H9 (cell line): ENCODE results near the gene TTLL9. TPM values are rescaled to one million over a fixed set of nuclear protein-coding genes. Genes with fewer than 3 reads are reported as not detected.

Experiments used
- DNase-seq: peaks from one replicate; pipeline ENCODE4 v3.0.0-alpha.2; 2017
- H2AFZ ChIP-seq: one replicate; pipeline ENCODE4 v1.6.1; 2013; ENCODE audit warnings: mild to moderate bottlenecking, low read length, control low read depth, moderate library complexity
- H2AK5ac ChIP-seq: 2 replicates; pipeline ENCODE4 v1.6.1; 2013; ENCODE audit warnings: low read length, control low read depth, mixed read lengths; ENCODE audit not compliant: insufficient read length
- H2BK120ac ChIP-seq: one replicate; pipeline ENCODE4 v1.6.1; 2013; ENCODE audit warnings: low read depth, mild to moderate bottlenecking, low read length, control low read depth, inconsistent platforms; ENCODE audit not compliant: poor library complexity, severe bottlenecking
- H2BK12ac ChIP-seq: 2 replicates; pipeline ENCODE4 v1.6.1; 2013; ENCODE audit warnings: low read length, control low read depth, mixed read lengths, low read depth; ENCODE audit not compliant: insufficient read length
- H2BK15ac ChIP-seq: 2 replicates; pipeline ENCODE4 v1.6.1; 2013; ENCODE audit warnings: low read depth, low read length, control low read depth
- H2BK20ac ChIP-seq: one replicate; pipeline ENCODE4 v1.6.1; 2013; ENCODE audit warnings: low read depth, mild to moderate bottlenecking, low read length, control low read depth, inconsistent platforms; ENCODE audit not compliant: poor library complexity, severe bottlenecking
- H2BK5ac ChIP-seq: 2 replicates; pipeline ENCODE4 v1.6.1; 2013; ENCODE audit warnings: low read length, control low read depth, mixed read lengths; ENCODE audit not compliant: insufficient read length
- H3K14ac ChIP-seq: 2 replicates; pipeline ENCODE4 v1.6.1; 2013; ENCODE audit warnings: low read length, control low read depth; ENCODE audit not compliant: insufficient read depth
- H3K18ac ChIP-seq: 2 replicates; pipeline ENCODE4 v1.6.1; 2013; ENCODE audit warnings: low read depth, mild to moderate bottlenecking, mixed read lengths, low read length, control low read depth; ENCODE audit not compliant: insufficient read length
- H3K23ac ChIP-seq: 2 replicates; pipeline ENCODE4 v1.6.1; 2013; ENCODE audit warnings: low read length, control low read depth, mixed read lengths, low read depth; ENCODE audit not compliant: insufficient read length
- H3K23me2 ChIP-seq: 2 replicates; pipeline ENCODE4 v1.6.1; 2013; ENCODE audit warnings: low read depth, mild to moderate bottlenecking, mixed read lengths, low read length, control low read depth; ENCODE audit not compliant: insufficient read length, poor library complexity, severe bottlenecking
- H3K27ac ChIP-seq: 2 replicates; pipeline ENCODE4 v1.5.1; 2013; ENCODE audit warnings: low read length, control low read depth, mixed read lengths, low read depth; ENCODE audit not compliant: insufficient read length
- H3K27me3 ChIP-seq: 2 replicates; pipeline ENCODE4 v1.6.1; 2013; ENCODE audit warnings: low read length, control low read depth, inconsistent platforms; ENCODE audit not compliant: insufficient read depth
- H3K4ac ChIP-seq: 2 replicates; pipeline ENCODE4 v1.6.1; 2013; ENCODE audit warnings: low read depth, mild to moderate bottlenecking, control low read depth, inconsistent platforms, low read length, moderate library complexity
- H3K4me1 ChIP-seq: 2 replicates; pipeline ENCODE4 v1.6.1; 2013; ENCODE audit warnings: low read length, control low read depth, inconsistent platforms; ENCODE audit not compliant: insufficient read depth
- H3K4me2 ChIP-seq: 2 replicates; pipeline ENCODE4 v1.6.1; 2013; ENCODE audit warnings: low read length, control low read depth, mixed read lengths; ENCODE audit not compliant: insufficient read length, insufficient read depth
- H3K56ac ChIP-seq: 2 replicates; pipeline ENCODE4 v1.6.1; 2013; ENCODE audit warnings: low read depth, mild to moderate bottlenecking, mixed read lengths, low read length, control low read depth; ENCODE audit not compliant: insufficient read length
- H3K79me1 ChIP-seq: 2 replicates; pipeline ENCODE4 v1.6.1; 2013; ENCODE audit warnings: low read depth, mild to moderate bottlenecking, moderate library complexity, low read length, control low read depth, inconsistent platforms; ENCODE audit not compliant: insufficient read depth, poor library complexity, severe bottlenecking
- H3K79me2 ChIP-seq: 2 replicates; pipeline ENCODE4 v1.6.1; 2013; ENCODE audit warnings: low read length, control low read depth, inconsistent platforms; ENCODE audit not compliant: insufficient read depth
- H3K9ac ChIP-seq: 2 replicates; pipeline ENCODE4 v1.6.1; 2013; ENCODE audit warnings: low read length, control low read depth, mixed read lengths; ENCODE audit not compliant: insufficient read length; ENCODE audit errors: extremely low read depth
- H3K9me3 ChIP-seq: one replicate; pipeline ENCODE4 v1.6.1; 2013; ENCODE audit warnings: low read depth, low read length, inconsistent platforms; ENCODE audit not compliant: control insufficient read depth
- H3T11ph ChIP-seq: one replicate; pipeline ENCODE4 v1.6.1; 2013; ENCODE audit warnings: mild to moderate bottlenecking, low read length, control low read depth, inconsistent platforms
- H4K20me1 ChIP-seq: one replicate; pipeline ENCODE4 v1.6.1; 2013; ENCODE audit not compliant: control insufficient read depth, insufficient read length, insufficient read depth
- H4K5ac ChIP-seq: 2 replicates; pipeline ENCODE4 v1.6.1; 2013; ENCODE audit warnings: low read depth, mild to moderate bottlenecking, mixed read lengths, low read length, control low read depth; ENCODE audit not compliant: insufficient read length
- H4K8ac ChIP-seq: replicated peaks from 2 replicates; pipeline ENCODE4 v1.6.1; 2013; ENCODE audit warnings: low read length, control low read depth, mixed read lengths, low read depth; ENCODE audit not compliant: insufficient read length
- H4K91ac ChIP-seq: 2 replicates; pipeline ENCODE4 v1.6.1; 2013; ENCODE audit warnings: low read depth, mild to moderate bottlenecking, moderate library complexity, mixed read lengths, low read length, control low read depth; ENCODE audit not compliant: insufficient read length
- H3K27ac Mint-ChIP-seq, 3 experiments: 2 replicates in 2 of 3; 3 replicates in 1 of 3; pipeline ENCODE4 v1.8.0; 2020 to 2021; ENCODE audit warnings: mixed read lengths in 3 of 3, mild to moderate bottlenecking in 1 of 3, moderate library complexity in 1 of 3
- H3K27me3 Mint-ChIP-seq: 2 replicates; pipeline ENCODE4 v1.8.0; 2021; ENCODE audit warnings: low read depth, mild to moderate bottlenecking, moderate library complexity, mixed read lengths
- H3K36me3 Mint-ChIP-seq, 3 experiments: 2 replicates in 2 of 3; 3 replicates in 1 of 3; pipeline ENCODE4 v1.8.0; 2020 to 2021; ENCODE audit warnings: low read depth in 3 of 3, mixed read lengths in 3 of 3; ENCODE audit not compliant: insufficient read depth in 1 of 3
- H3K4me1 Mint-ChIP-seq, 2 experiments: 2 replicates each; pipeline ENCODE4 v1.8.0; 2020; ENCODE audit warnings: mixed read lengths in 2 of 2
- H3K4me3 Mint-ChIP-seq, 2 experiments: 2 replicates in 1 of 2; 3 replicates in 1 of 2; pipeline ENCODE4 v1.8.0; 2020 to 2021; ENCODE audit warnings: mild to moderate bottlenecking in 2 of 2, mixed read lengths in 2 of 2, moderate library complexity in 1 of 2
- H3K9me3 Mint-ChIP-seq, 2 experiments: 2 replicates in 1 of 2; 3 replicates in 1 of 2; pipeline ENCODE4 v1.8.0; 2020; ENCODE audit warnings: mild to moderate bottlenecking in 2 of 2, mixed read lengths in 2 of 2, moderate library complexity in 1 of 2
- WGBS: extraction: QIAGEN DNeasy Blood & Tissue Kit; methylation state at CpG from one replicate; pipeline ENCODE4 v1.1.7; 2013; ENCODE audit warnings: missing lambda C conversion rate, low lambda C conversion rate, mixed read lengths; ENCODE audit not compliant: insufficient read length; ENCODE audit errors: extremely low coverage; 5-methylcytosine and 5-hydroxymethylcytosine counted together
- total RNA-seq: library from RNA; stranded (reverse); gene quantifications from 2 replicates; pipeline ENCODE4 v1.2.1, GENCODE V29; 2021
- TF ChIP-seq, protein P1 (sequence below): fragments of 200-600 bp; sonication (generic); conservative IDR thresholded peaks from 3 replicates; pipeline ENCODE4 v1.8.0; 2021; ENCODE audit warnings: antibody characterized with exemption, mild to moderate bottlenecking

Gene TTLL9
- total RNA-seq, 1 experiment from 2014 or later = 0.20 TPM

DNA sequence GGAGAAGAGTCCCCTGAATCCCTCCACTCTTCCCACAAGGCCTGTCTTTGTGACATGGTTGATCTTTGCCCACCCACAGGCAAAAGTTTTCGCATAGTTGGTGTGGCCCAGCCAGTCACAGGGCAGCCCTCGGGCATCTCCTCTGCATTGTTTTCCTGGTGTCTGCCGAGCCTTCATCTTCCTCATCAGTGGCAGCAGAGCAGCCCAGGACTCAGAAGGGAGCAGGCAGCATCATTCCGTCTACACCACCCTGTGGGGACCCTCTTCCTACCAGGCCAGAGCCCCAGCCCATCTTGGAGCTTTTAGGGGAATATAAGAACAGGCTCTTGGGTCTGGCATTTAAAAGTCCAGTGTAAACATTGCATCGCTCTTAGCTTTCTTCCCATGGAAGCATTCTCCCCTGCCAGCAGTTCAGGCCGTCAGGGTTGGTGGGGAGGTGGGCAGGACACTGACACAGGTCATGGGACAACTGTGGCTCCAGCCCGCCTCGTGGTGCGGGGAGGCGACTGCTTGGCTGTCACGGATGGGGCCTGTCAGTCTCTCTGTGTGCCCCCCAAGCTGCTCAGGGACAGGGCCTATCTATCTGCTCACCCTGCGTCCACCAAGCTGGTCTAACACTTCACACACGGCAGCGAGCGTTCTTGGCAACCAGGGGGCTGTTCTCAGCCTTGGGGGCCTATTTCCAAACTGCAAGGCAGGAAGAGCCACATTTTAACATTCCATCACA lies 43.2 kb downstream of the TTLL9 start:
- peaks cover 67 to 73% of the 10 kb centered on the region in 2 experiments for H3K4me1 Mint-ChIP-seq
- Histone ChIP-seq H3K4me1 (no peaks in the 10 kb centered on the region; the same call in 1 of the 2 replicates), H4K20me1 (no peaks in the 10 kb centered on the region), H3K27ac (no peak overlapping the region), H3K9me3 (no peaks in the 10 kb centered on the region), H3K4me2 (no peak overlapping the region), H4K91ac (no peak overlapping the region), H3K14ac (no peak overlapping the region), H3K4ac (no peak overlapping the region), H2AFZ (no peak overlapping the region), H2BK5ac (no peak overlapping the region), H2BK20ac (no peak overlapping the region), H3K56ac (no peak overlapping the region), H2BK15ac (no peak overlapping the region), H2AK5ac (no peak overlapping the region), H3K27me3 (no peaks in the 10 kb centered on the region), H3T11ph (no peak overlapping the region), H2BK120ac (no peak overlapping the region), H3K79me2 (no peaks in the 10 kb centered on the region), H2BK12ac (no peak overlapping the region), H3K23me2 (no peaks in the 10 kb centered on the region), H3K9ac (no peak overlapping the region), H3K23ac (no peak overlapping the region), H4K5ac (no peak overlapping the region), H3K79me1 (no peaks in the 10 kb centered on the region), H4K8ac (no peak overlapping the region), H3K18ac (no peak overlapping the region)
- no peak overlapping the region for H3K4me3 Mint-ChIP-seq
- peak overlapping the region in 2 of 3 experiments; percentile 65 to 79; a peak in 5 of 7 replicates for H3K27ac Mint-ChIP-seq
- H3K9me3 Mint-ChIP-seq = peaks cover 0 to 11% of the 10 kb centered on the region in 2 experiments; a peak in 1 of 5 replicates
- peaks cover 3% of the 10 kb centered on the region; the same call in 1 of the 2 replicates for H3K27me3 Mint-ChIP-seq
- TF ChIP-seq, protein P1, sequence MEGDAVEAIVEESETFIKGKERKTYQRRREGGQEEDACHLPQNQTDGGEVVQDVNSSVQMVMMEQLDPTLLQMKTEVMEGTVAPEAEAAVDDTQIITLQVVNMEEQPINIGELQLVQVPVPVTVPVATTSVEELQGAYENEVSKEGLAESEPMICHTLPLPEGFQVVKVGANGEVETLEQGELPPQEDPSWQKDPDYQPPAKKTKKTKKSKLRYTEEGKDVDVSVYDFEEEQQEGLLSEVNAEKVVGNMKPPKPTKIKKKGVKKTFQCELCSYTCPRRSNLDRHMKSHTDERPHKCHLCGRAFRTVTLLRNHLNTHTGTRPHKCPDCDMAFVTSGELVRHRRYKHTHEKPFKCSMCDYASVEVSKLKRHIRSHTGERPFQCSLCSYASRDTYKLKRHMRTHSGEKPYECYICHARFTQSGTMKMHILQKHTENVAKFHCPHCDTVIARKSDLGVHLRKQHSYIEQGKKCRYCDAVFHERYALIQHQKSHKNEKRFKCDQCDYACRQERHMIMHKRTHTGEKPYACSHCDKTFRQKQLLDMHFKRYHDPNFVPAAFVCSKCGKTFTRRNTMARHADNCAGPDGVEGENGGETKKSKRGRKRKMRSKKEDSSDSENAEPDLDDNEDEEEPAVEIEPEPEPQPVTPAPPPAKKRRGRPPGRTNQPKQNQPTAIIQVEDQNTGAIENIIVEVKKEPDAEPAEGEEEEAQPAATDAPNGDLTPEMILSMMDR = no peak
- DNase-seq = no peak
- H3K36me3 Mint-ChIP-seq = peaks cover 0 to 9% (median 0%) of the 10 kb centered on the region in 3 experiments; a peak in 1 of 7 replicates
- no CpG with 5 or more reads among the region's 15 CpGs for WGBS
